PFSK-1 (cell line): Measurements from ENCODE around the gene CES3.

Source experiments
- FOXP2 ChIP-seq: optimal IDR thresholded peaks from 2 replicates; pipeline ENCODE3; 2011; ENCODE audit warnings: borderline replicate concordance, control low read depth, inconsistent platforms; ENCODE audit not compliant: insufficient read depth; ENCODE audit errors: extremely low read length, extremely low read depth
- POLR2AphosphoS5 ChIP-seq: IDR thresholded peaks from 2 replicates; pipeline ENCODE4 v1.6.1; 2012; ENCODE audit warnings: low read depth, mild to moderate bottlenecking, control low read depth, low read length, moderate library complexity
- SIN3A ChIP-seq: IDR thresholded peaks from 2 replicates; pipeline ENCODE4 v1.6.1; 2012; ENCODE audit warnings: mild to moderate bottlenecking, low read length, moderate library complexity, borderline replicate concordance; ENCODE audit not compliant: insufficient read depth
- TAF1 ChIP-seq: IDR thresholded peaks from 2 replicates; pipeline ENCODE4 v1.6.1; 2012; ENCODE audit warnings: low read length, control low read depth, borderline replicate concordance; ENCODE audit not compliant: insufficient read depth
- TF ChIP-seq, protein P1 (sequence below), 2 experiments: IDR thresholded peaks; 2 replicates each; pipeline versions ENCODE4 v1.6.1 to v1.8.0; 2011 to 2012; ENCODE audit warnings: low read depth in 2 of 2, low read length in 2 of 2, control low read depth in 1 of 2, inconsistent platforms in 1 of 2, mild to moderate bottlenecking in 1 of 2, moderate library complexity in 1 of 2; ENCODE audit not compliant: insufficient read depth in 1 of 2

The CES3 gene

DNA sequence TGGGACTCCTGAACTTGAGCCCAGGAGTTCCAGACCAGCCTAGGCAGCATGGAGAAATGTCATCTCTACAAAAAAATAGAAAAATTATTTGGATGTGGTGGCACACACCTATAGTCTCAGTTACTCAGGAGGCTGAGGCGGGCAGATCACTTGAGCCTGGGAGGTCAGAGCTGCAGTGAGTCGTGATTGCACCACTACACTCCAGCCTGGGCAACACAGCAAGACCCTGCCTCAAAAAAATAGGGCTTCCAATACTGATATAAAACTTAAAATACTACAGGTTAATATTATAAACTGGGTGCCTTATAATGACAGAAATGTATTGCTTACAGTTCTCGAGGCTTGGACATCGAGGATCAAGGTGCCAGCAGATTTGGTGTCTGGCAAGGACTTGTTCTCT, 15.1 kb upstream of the CES3 start:
- TF ChIP-seq TAF1 (no peak), FOXP2 (no peak), SIN3A (no peak), POLR2AphosphoS5 (no peak)
- TF ChIP-seq, protein P1, sequence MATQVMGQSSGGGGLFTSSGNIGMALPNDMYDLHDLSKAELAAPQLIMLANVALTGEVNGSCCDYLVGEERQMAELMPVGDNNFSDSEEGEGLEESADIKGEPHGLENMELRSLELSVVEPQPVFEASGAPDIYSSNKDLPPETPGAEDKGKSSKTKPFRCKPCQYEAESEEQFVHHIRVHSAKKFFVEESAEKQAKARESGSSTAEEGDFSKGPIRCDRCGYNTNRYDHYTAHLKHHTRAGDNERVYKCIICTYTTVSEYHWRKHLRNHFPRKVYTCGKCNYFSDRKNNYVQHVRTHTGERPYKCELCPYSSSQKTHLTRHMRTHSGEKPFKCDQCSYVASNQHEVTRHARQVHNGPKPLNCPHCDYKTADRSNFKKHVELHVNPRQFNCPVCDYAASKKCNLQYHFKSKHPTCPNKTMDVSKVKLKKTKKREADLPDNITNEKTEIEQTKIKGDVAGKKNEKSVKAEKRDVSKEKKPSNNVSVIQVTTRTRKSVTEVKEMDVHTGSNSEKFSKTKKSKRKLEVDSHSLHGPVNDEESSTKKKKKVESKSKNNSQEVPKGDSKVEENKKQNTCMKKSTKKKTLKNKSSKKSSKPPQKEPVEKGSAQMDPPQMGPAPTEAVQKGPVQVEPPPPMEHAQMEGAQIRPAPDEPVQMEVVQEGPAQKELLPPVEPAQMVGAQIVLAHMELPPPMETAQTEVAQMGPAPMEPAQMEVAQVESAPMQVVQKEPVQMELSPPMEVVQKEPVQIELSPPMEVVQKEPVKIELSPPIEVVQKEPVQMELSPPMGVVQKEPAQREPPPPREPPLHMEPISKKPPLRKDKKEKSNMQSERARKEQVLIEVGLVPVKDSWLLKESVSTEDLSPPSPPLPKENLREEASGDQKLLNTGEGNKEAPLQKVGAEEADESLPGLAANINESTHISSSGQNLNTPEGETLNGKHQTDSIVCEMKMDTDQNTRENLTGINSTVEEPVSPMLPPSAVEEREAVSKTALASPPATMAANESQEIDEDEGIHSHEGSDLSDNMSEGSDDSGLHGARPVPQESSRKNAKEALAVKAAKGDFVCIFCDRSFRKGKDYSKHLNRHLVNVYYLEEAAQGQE (IDR thresholded peaks at IDR 0.05; ENCODE audit: insufficient read depth in 1 of 2, low read depth in 2 of 2, low read length in 2 of 2) = no peak

DNA sequence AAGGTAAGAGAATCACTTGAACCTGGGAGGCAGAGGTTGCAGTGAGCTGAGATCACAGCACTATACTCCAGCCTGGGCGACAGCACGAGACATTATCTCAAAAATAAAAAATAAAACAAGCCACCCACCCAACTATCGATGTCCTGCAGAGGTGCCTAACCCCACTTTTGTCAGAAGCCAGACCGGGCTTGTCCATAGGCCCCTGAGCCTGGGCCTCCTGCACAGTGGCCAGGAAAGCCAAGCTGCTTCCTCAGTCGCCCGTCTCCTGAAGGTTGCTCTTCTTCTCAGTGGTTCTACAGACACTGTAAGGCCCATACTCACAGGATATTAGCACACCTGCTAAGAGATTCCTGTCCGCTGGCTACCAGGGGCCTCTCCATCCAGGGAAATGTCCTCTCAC, 14.5 kb upstream of the CES3 start:
- TF ChIP-seq SIN3A (no peak), TAF1 (no peak), POLR2AphosphoS5 (no peak), FOXP2 (no peak)
- TF ChIP-seq, protein P1 (IDR thresholded peaks at IDR 0.05; ENCODE audit: insufficient read depth in 1 of 2, low read depth in 2 of 2, low read length in 2 of 2) = no peak

DNA sequence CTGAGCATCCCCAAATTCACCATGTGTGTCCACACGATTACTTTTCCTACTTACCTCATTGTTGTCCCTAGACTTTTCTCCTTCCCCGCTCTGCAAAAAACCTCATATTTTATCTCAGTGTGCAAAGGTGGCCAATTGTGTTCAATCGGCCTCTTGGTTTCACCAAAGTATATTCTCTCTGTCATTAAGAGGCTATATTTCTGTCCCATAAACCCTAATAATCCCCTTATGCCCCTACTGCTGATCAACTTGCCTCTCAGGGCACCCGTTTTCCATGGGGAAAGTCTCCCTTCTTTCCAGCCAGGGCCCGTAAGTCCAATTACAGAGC, 14.1 kb upstream of the CES3 start:
- no peak for TF ChIP-seq SIN3A
- TF ChIP-seq, protein P1 (IDR thresholded peaks at IDR 0.05; ENCODE audit: insufficient read depth in 1 of 2, low read depth in 2 of 2, low read length in 2 of 2) = no peak
- TF ChIP-seq POLR2AphosphoS5 = no peak
- no peak for TF ChIP-seq FOXP2
- no peak for TF ChIP-seq TAF1

DNA sequence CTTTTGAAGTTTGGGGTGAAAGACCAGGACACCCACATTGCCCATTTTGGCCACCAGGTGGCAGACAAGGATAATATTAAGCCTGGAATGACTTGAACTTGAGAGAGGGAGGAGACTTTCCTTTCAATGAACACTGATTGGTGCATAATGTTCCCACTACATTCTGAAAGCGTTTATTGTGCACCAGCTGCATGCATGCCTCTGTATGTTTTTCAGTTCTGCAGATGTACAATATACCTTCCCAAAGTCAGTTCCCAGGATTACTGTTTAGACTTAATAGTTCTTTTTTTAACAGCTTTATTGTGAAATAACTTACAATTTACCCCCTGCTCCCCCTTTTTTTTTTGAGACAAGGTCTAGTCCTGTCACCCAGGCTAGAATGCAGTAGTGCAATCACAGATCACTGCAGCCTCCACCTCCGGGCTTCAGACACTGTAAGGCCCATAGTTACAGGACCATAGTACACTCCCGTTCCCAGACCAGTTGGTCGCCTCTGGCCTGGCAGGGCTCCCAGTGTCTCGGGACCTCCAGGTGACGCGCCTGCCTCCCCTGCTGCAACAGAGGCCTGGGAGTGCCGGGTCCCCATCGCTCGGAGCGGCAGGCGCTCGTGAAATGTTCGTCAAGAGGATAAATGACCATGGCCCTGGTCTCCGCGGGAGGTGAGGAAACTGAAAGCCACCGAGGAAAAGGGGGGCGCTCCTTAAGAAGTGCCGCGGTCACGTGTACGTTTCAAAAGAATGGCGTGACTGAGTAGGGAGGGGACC, 13.6 kb upstream of the CES3 start:
- TF ChIP-seq POLR2AphosphoS5 (no peak), FOXP2 (no peak), SIN3A (no peak), TAF1 (no peak)
- TF ChIP-seq, protein P1 (IDR thresholded peaks at IDR 0.05; ENCODE audit: insufficient read depth in 1 of 2, low read depth in 2 of 2, low read length in 2 of 2) = no peak
